GM21423 (cell line): ENCODE measurements around the gene RNF111.
"Not testable (repeated sequence)": the region's sequence is repeated elsewhere in the genome, so short reads cannot be mapped to it uniquely, and the experiment has no call there.

Experiments
- ATAC-seq: cut with Tn5 transposase; IDR thresholded peaks from one replicate; pipeline ENCODE4 v1.9.1; 2021; ENCODE audit warnings: mild to moderate bottlenecking, moderate library complexity; ENCODE audit not compliant: unreplicated experiment

Gene RNF111

GRCh38 chr15:59052915-59053407, 65.5 kb downstream of the RNF111 start:
- no peak for ATAC-seq

- no peak for ATAC-seq
Measured at GRCh38 chr15:59053482-59053881, 66.0 kb downstream of the RNF111 start.

GRCh38 chr15:59059076-59059597, 71.7 kb downstream of the RNF111 start:
- ATAC-seq = no peak

GRCh38 chr15:59060348-59060747, 72.9 kb downstream of the RNF111 start:
- ATAC-seq = no peak

- ATAC-seq = no peak
Measured at GRCh38 chr15:59063042-59063441, 75.6 kb downstream of the RNF111 start.

GRCh38 chr15:59069430-59069829, 82.0 kb downstream of the RNF111 start:
- ATAC-seq = no peak

- ATAC-seq = no peak
Measured at GRCh38 chr15:59074607-59075006, 87.1 kb downstream of the RNF111 start.

- no peak for ATAC-seq
Measured at GRCh38 chr15:59087731-59088130, 100.3 kb downstream of the RNF111 start.

GRCh38 chr15:59094077-59094476, 106.6 kb downstream of the RNF111 start:
- no peak for ATAC-seq

GRCh38 chr15:59096429-59096828, 109.0 kb downstream of the RNF111 start:
- ATAC-seq = no peak

- ATAC-seq = no peak
Measured at GRCh38 chr15:59099162-59099685, 111.8 kb downstream of the RNF111 start.

GRCh38 chr15:59104602-59104911, 117.1 kb downstream of the RNF111 start:
- ATAC-seq = peak; percentile 20

- ATAC-seq = peak; percentile 98
Measured at GRCh38 chr15:59104912-59105732, 117.7 kb downstream of the RNF111 start, which contains the start of gene CCNB2. Gene CCNB2 (plus strand): TSS chr15:59105146. CDS start chr15:59105269, 123 bp downstream.

GRCh38 chr15:59105854-59106253, 118.4 kb downstream of the RNF111 start:
- ATAC-seq = no peak

- ATAC-seq = no peak
Measured at GRCh38 chr15:59111251-59111650, 123.8 kb downstream of the RNF111 start.

GRCh38 chr15:59115047-59115446, 127.6 kb downstream of the RNF111 start:
- no peak for ATAC-seq

GRCh38 chr15:59116141-59116540, 128.7 kb downstream of the RNF111 start:
- ATAC-seq = no peak

- no peak for ATAC-seq
Measured at GRCh38 chr15:59116771-59117170, 129.3 kb downstream of the RNF111 start.

- no peak for ATAC-seq
Measured at GRCh38 chr15:59119625-59120024, 132.2 kb downstream of the RNF111 start.

- no peak for ATAC-seq
Measured at GRCh38 chr15:59120937-59121336, 133.5 kb downstream of the RNF111 start.

- no peak for ATAC-seq
Measured at GRCh38 chr15:59124261-59124660, 136.8 kb downstream of the RNF111 start.

GRCh38 chr15:59125683-59126082, 138.2 kb downstream of the RNF111 start:
- not testable (repeated sequence) for ATAC-seq
